Mesenchymal stem cell (in vitro differentiated cells and primary cell): ENCODE results near the gene RGS9.
A peak's percentile ranks its signal among the peaks of the same experiment; 100 is the strongest.

Source experiments
- DNase-seq: peaks from one replicate; pipeline ENCODE4 v3.0.0-alpha.2; 2013
- H2AFZ ChIP-seq: one replicate; pipeline ENCODE4 v1.6.1; 2013; ENCODE audit warnings: low read depth, mild to moderate bottlenecking, control low read depth, inconsistent platforms, low read length, moderate library complexity
- H2AK5ac ChIP-seq: 2 replicates; pipeline ENCODE4 v1.6.1; 2013; ENCODE audit warnings: low read length, moderate library complexity, mild to moderate bottlenecking, inconsistent platforms; ENCODE audit not compliant: severe bottlenecking
- H2BK120ac ChIP-seq: one replicate; pipeline ENCODE4 v1.6.1; 2013; ENCODE audit warnings: low read depth, mild to moderate bottlenecking, inconsistent platforms, low read length, moderate library complexity
- H2BK12ac ChIP-seq, 2 experiments: one replicate each; pipeline ENCODE4 v1.6.1; 2013; ENCODE audit warnings: inconsistent platforms in 2 of 2, low read length in 2 of 2, mild to moderate bottlenecking in 2 of 2, moderate library complexity in 2 of 2, control low read depth in 1 of 2
- H2BK15ac ChIP-seq: one replicate; pipeline ENCODE4 v1.6.1; 2013; ENCODE audit warnings: mild to moderate bottlenecking, low read depth, inconsistent platforms; ENCODE audit not compliant: poor library complexity, severe bottlenecking
- H2BK5ac ChIP-seq: 2 replicates; pipeline ENCODE4 v1.6.1; 2013; ENCODE audit warnings: low read depth, mild to moderate bottlenecking, low read length, control low read depth, inconsistent platforms; ENCODE audit not compliant: poor library complexity, severe bottlenecking
- H3K14ac ChIP-seq, 2 experiments: one replicate each; pipeline ENCODE4 v1.6.1; 2013; ENCODE audit warnings: inconsistent platforms in 2 of 2, low read length in 2 of 2, control low read depth in 1 of 2, mild to moderate bottlenecking in 1 of 2, moderate library complexity in 1 of 2
- H3K18ac ChIP-seq, 2 experiments: one replicate each; pipeline ENCODE4 v1.6.1; 2013; ENCODE audit warnings: inconsistent platforms in 2 of 2, low read length in 2 of 2, control low read depth in 1 of 2, low read depth in 1 of 2, mild to moderate bottlenecking in 1 of 2
- H3K23ac ChIP-seq, 2 experiments: one replicate each; pipeline ENCODE4 v1.6.1; 2013; ENCODE audit warnings: inconsistent platforms in 2 of 2, low read length in 2 of 2, mild to moderate bottlenecking in 2 of 2, moderate library complexity in 2 of 2, control low read depth in 1 of 2
- H3K27ac ChIP-seq: 2 replicates; pipeline ENCODE4 v1.5.1; 2013; ENCODE audit warnings: mild to moderate bottlenecking, moderate library complexity, low read length, control low read depth, inconsistent platforms; ENCODE audit not compliant: poor library complexity, severe bottlenecking
- H3K27me3 ChIP-seq, 2 experiments: 2 replicates each; pipeline versions ENCODE4 v1.6.1 to v1.7.0; 2013; ENCODE audit warnings: low read length in 2 of 2, mild to moderate bottlenecking in 2 of 2, moderate library complexity in 2 of 2, control low read depth in 1 of 2, inconsistent platforms in 1 of 2; ENCODE audit not compliant: control insufficient read depth in 1 of 2, insufficient read depth in 1 of 2
- H3K36me3 ChIP-seq, 2 experiments: 2 replicates each; pipeline versions ENCODE4 v1.6.1 to v1.7.0; 2013; ENCODE audit warnings: low read length in 2 of 2, control low read depth in 1 of 2, inconsistent platforms in 1 of 2, low read depth in 1 of 2, mild to moderate bottlenecking in 1 of 2; ENCODE audit not compliant: insufficient read depth in 2 of 2, control insufficient read depth in 1 of 2
- H3K4ac ChIP-seq, 2 experiments: one replicate each; pipeline ENCODE4 v1.6.1; 2013; ENCODE audit warnings: inconsistent platforms in 2 of 2, low read length in 2 of 2, mild to moderate bottlenecking in 2 of 2, moderate library complexity in 2 of 2, control low read depth in 1 of 2, low read depth in 1 of 2
- H3K4me1 ChIP-seq: 2 replicates; pipeline ENCODE4 v1.6.1; 2013; ENCODE audit warnings: low read depth, low read length, control low read depth; ENCODE audit not compliant: control insufficient read depth, insufficient read depth
- H3K4me2 ChIP-seq: 2 replicates; pipeline ENCODE4 v1.6.1; 2013; ENCODE audit warnings: low read length, mild to moderate bottlenecking, inconsistent platforms; ENCODE audit not compliant: poor library complexity, severe bottlenecking
- H3K4me3 ChIP-seq, 2 experiments: 2 replicates each; pipeline versions ENCODE4 v1.5.1 to v1.7.0; 2013; ENCODE audit warnings: low read length in 2 of 2, mild to moderate bottlenecking in 2 of 2, control low read depth in 1 of 2, low read depth in 1 of 2; ENCODE audit not compliant: insufficient read depth in 1 of 2
- H3K79me1 ChIP-seq: replicated peaks from 2 replicates; pipeline ENCODE4 v1.6.1; 2013; ENCODE audit warnings: mild to moderate bottlenecking, control low read depth, low read length, inconsistent platforms; ENCODE audit not compliant: poor library complexity, severe bottlenecking
- H3K9ac ChIP-seq: 2 replicates; pipeline ENCODE4 v1.7.0; 2013; ENCODE audit warnings: mild to moderate bottlenecking, low read length, moderate library complexity
- H3K9me3 ChIP-seq: 2 replicates; pipeline ENCODE4 v1.7.0; 2013; ENCODE audit warnings: mild to moderate bottlenecking, low read length; ENCODE audit not compliant: control insufficient read depth
- H4K8ac ChIP-seq: one replicate; pipeline ENCODE4 v1.6.1; 2013; ENCODE audit warnings: inconsistent platforms, mild to moderate bottlenecking, low read length, moderate library complexity
- H4K91ac ChIP-seq: one replicate; pipeline ENCODE4 v1.6.1; 2013; ENCODE audit warnings: mild to moderate bottlenecking, low read length, inconsistent platforms
- WGBS: methylation state at CpG from one replicate; pipeline ENCODE4 v1.1.7; 2013; ENCODE audit warnings: mixed read lengths; 5-methylcytosine and 5-hydroxymethylcytosine counted together

The RGS9 gene

DNA sequence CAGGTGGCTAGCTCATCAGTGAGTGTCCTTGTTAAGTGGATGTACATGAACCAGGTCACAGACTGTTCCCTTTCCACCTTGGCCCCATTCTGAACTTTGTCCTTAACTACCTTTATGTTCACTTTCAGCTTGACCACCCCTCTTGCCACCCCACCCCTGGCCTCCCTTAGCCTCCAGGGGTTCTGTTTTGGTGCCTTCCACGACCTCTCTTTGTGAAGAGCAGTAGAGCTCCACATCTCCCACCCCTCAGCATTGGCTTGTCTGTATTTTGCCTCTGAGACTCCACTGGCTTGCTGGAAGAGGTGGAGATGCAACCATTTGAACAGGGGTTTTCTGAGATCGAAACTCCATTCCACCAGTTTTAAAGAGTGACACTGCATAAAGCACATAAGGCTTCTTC is 123.5 kb downstream of the RGS9 start:
- H3K4me3 ChIP-seq, result no peak overlapping the region
- H3K18ac ChIP-seq, result no peak overlapping the region

GRCh38 chr17:65261152-65261551 is 124.0 kb downstream of the RGS9 start:
- Histone ChIP-seq H4K91ac (no peak overlapping the region), H3K4ac (no peak overlapping the region), H2BK15ac (no peak overlapping the region), H2BK5ac (no peak overlapping the region), H2AK5ac (no peak overlapping the region), H3K23ac (no peak overlapping the region), H3K36me3 (no peaks in the 10 kb centered on the region), H3K4me2 (no peak overlapping the region), H2BK120ac (no peak overlapping the region), H4K8ac (no peak overlapping the region), H3K9me3 (no peaks in the 10 kb centered on the region), H3K27ac (no peak overlapping the region), H3K14ac (no peak overlapping the region), H3K4me3 (no peak overlapping the region), H3K18ac (no peak overlapping the region), H3K27me3 (no peaks in the 10 kb centered on the region), H2AFZ (no peak overlapping the region), H3K9ac (no peak overlapping the region), H2BK12ac (no peak overlapping the region), H3K4me1 (peaks cover 2% of the 10 kb centered on the region), H3K79me1 (no peaks in the 10 kb centered on the region)
- no peak for DNase-seq
- 85% methylated on average over 4 of the region's 4 CpGs for WGBS

More for the DNA sequence above, 123.5 kb downstream of the RGS9 start:
- H3K9me3 ChIP-seq, result no peaks in the 10 kb centered on the region
- no peaks in the 10 kb centered on the region for H3K27me3 ChIP-seq
- H2BK12ac ChIP-seq, result no peak overlapping the region
- no peaks in the 10 kb centered on the region for H3K36me3 ChIP-seq
- H4K8ac ChIP-seq, result no peak overlapping the region
- H3K4me2 ChIP-seq, result no peak overlapping the region
- H3K23ac ChIP-seq, result no peak overlapping the region
- H3K9ac ChIP-seq, result no peak overlapping the region
- no peak overlapping the region for H3K27ac ChIP-seq
- H2BK15ac ChIP-seq, result no peak overlapping the region
- no peak overlapping the region for H2BK120ac ChIP-seq
- no peak overlapping the region for H2AK5ac ChIP-seq
- DNase-seq, result no peak
- no peak overlapping the region for H3K14ac ChIP-seq
- WGBS, result 25% methylated on average over 1 of the region's 2 CpGs
- no peak overlapping the region for H3K4ac ChIP-seq
- H3K79me1 ChIP-seq, result no peaks in the 10 kb centered on the region
- no peak overlapping the region for H4K91ac ChIP-seq
- no peak overlapping the region for H2BK5ac ChIP-seq
- H3K4me1 ChIP-seq, result peaks cover 2% of the 10 kb centered on the region
- H2AFZ ChIP-seq, result no peak overlapping the region

GRCh38 chr17:65261682-65262636 is 124.8 kb downstream of the RGS9 start:
- Histone ChIP-seq H3K4ac (no peak overlapping the region), H3K36me3 (no peaks in the 10 kb centered on the region), H3K18ac (no peak overlapping the region), H3K79me1 (no peaks in the 10 kb centered on the region), H3K9ac (no peak overlapping the region), H3K4me1 (peaks cover 2% of the 10 kb centered on the region), H2AFZ (no peak overlapping the region), H4K8ac (no peak overlapping the region), H2BK12ac (no peak overlapping the region), H3K9me3 (no peaks in the 10 kb centered on the region), H2BK5ac (no peak overlapping the region), H4K91ac (no peak overlapping the region), H3K14ac (no peak overlapping the region), H3K27ac (no peak overlapping the region), H2AK5ac (no peak overlapping the region), H3K4me3 (no peak overlapping the region), H2BK15ac (no peak overlapping the region), H2BK120ac (no peak overlapping the region), H3K27me3 (no peaks in the 10 kb centered on the region), H3K4me2 (no peak overlapping the region), H3K23ac (no peak overlapping the region)
- WGBS, result 78% methylated on average over 5 of the region's 8 CpGs
- peak; percentile 11 for DNase-seq

- Histone ChIP-seq H3K4ac (no peak overlapping the region), H2AK5ac (no peak overlapping the region)
- no peak for DNase-seq
Measured at GRCh38 chr17:65265276-65265675, 128.1 kb downstream of the RGS9 start.

More at GRCh38 chr17:65265276-65265675, 128.1 kb downstream of the RGS9 start:
- no peak overlapping the region for H2BK12ac ChIP-seq
- H3K79me1 ChIP-seq, result no peaks in the 10 kb centered on the region
- no peaks in the 10 kb centered on the region for H3K9me3 ChIP-seq
- no peak overlapping the region for H3K27ac ChIP-seq
- no peak overlapping the region for H2BK120ac ChIP-seq
- H3K14ac ChIP-seq, result no peak overlapping the region
- no peak overlapping the region for H3K23ac ChIP-seq
- no peak overlapping the region for H4K8ac ChIP-seq
- no peak overlapping the region for H2BK5ac ChIP-seq
- no peak overlapping the region for H2BK15ac ChIP-seq
- H3K4me1 ChIP-seq, result peaks cover 2% of the 10 kb centered on the region
- H3K9ac ChIP-seq, result no peak overlapping the region
- H3K18ac ChIP-seq, result no peak overlapping the region
- no peaks in the 10 kb centered on the region for H3K36me3 ChIP-seq
- no peak overlapping the region for H3K4me2 ChIP-seq
- H3K27me3 ChIP-seq, result no peaks in the 10 kb centered on the region
- H3K4me3 ChIP-seq, result no peak overlapping the region
- no peak overlapping the region for H4K91ac ChIP-seq
- H2AFZ ChIP-seq, result no peak overlapping the region
